PC-3 (cell line): ENCODE measurements around the gene MN1.

ENCODE experiments used
- EZH2 ChIP-seq: fragments of 300-600 bp; sonication (generic); IDR thresholded peaks from one replicate; pipeline ENCODE4 v1.6.1; 2017; ENCODE audit warnings: antibody characterized with exemption, mild to moderate bottlenecking, low read length; ENCODE audit not compliant: unreplicated experiment
- TF ChIP-seq, protein P1 (sequence below): fragments of 300-600 bp; sonication (generic); conservative IDR thresholded peaks from 2 replicates; pipeline ENCODE4 v1.5.1; 2017; ENCODE audit warnings: antibody characterized with exemption, low read depth, mild to moderate bottlenecking, low read length

DNA sequence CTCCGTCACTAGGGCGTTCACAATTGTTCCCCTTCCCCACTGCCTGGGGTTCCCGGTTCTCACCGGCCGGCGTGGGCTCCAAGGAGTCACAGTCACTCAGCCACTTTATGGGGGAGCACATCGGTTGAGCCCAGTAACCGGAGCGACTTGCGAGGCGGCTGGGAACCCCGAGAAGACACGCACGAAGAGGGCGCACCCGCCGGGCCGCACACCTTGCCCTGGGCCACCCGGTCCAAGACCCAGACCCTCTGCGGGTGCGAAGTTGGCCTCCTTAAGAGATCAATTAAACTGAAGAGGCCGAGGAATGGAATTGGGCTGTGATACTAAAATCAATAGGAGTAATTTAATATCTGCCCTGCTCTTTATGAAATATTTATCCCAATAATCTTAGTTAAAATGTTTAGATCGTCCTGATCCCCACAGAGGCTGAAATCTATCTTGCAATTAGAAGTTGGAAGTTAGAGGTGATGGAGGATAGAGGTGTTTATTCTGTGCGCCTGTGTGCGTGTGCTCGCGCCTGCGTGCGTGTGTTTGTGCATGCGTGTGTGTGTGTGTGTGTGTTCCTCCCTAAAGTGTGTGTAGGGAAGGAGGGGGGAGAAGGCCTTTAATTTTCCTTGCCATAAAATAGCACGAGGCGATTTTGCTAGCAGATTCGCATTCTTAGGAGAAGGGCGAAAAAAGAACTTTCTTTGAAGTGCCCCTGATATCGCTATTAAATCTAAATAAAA, 954 bp upstream of the MN1 start:
- TF ChIP-seq, protein P1, sequence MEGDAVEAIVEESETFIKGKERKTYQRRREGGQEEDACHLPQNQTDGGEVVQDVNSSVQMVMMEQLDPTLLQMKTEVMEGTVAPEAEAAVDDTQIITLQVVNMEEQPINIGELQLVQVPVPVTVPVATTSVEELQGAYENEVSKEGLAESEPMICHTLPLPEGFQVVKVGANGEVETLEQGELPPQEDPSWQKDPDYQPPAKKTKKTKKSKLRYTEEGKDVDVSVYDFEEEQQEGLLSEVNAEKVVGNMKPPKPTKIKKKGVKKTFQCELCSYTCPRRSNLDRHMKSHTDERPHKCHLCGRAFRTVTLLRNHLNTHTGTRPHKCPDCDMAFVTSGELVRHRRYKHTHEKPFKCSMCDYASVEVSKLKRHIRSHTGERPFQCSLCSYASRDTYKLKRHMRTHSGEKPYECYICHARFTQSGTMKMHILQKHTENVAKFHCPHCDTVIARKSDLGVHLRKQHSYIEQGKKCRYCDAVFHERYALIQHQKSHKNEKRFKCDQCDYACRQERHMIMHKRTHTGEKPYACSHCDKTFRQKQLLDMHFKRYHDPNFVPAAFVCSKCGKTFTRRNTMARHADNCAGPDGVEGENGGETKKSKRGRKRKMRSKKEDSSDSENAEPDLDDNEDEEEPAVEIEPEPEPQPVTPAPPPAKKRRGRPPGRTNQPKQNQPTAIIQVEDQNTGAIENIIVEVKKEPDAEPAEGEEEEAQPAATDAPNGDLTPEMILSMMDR = no peak
- no peak for TF ChIP-seq EZH2
